Neuron (in vitro differentiated cells): ENCODE data around the gene KRTAP12-1.

Source experiments
- H2AFZ ChIP-seq: one replicate; pipeline ENCODE4 v1.6.1; 2013; ENCODE audit warnings: low read depth, mild to moderate bottlenecking, inconsistent platforms, low read length, moderate library complexity
- H3K27me3 ChIP-seq: one replicate; pipeline ENCODE4 v1.6.1; 2013; ENCODE audit warnings: low read length; ENCODE audit not compliant: insufficient read depth
- H3K36me3 ChIP-seq: one replicate; pipeline ENCODE4 v1.6.1; 2013; ENCODE audit warnings: low read length; ENCODE audit not compliant: insufficient read depth
- H3K4me1 ChIP-seq: one replicate; pipeline ENCODE4 v1.6.1; 2013; ENCODE audit warnings: low read length; ENCODE audit not compliant: insufficient read depth
- H3K4me3 ChIP-seq: 2 replicates; pipeline ENCODE4 v1.5.1; 2013; ENCODE audit warnings: mild to moderate bottlenecking, low read length, moderate library complexity
- H3K9me3 ChIP-seq: one replicate; pipeline ENCODE4 v1.6.1; 2013; ENCODE audit warnings: low read length

KRTAP12-1 gene, protein sequence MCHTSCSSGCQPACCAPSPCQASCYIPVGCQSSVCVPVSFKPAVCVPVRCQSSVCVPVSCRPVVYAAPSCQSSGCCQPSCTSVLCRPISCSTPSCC

DNA sequence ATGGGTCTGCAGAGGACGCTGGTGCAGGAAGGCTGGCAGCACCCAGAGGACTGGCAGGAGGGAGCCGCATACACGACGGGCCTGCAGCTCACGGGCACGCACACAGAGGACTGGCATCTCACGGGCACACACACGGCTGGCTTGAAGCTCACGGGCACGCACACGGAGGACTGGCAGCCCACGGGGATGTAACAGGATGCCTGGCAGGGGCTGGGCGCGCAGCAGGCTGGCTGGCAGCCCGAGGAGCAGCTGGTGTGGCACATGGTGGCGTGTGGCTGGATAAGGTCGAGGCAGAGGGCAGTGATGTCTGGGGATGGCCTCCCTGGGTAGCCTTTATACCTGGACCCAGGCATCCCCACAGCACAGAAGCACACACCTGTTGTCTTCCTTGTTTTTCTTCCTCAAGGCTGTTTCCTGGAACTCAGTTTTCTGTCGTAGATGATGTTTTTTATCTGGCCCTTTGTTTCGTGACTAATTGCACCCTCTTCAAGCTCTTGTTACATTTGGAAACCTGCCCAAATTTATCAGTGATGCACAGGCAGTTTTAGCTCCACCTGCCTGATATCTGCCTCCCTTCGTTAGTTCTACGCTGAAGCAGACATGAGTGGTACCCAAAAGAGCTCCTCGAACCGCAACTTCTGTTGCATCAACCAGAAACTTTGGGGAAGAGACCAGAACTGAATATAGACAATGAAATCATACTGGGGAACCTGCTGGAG lies at the start of gene KRTAP12-1:
KRTAP12-1 (minus strand) TSS at position 303 of the 719 bp plus-strand sequence; CDS start at position 263, 40 bp downstream.
- H2AFZ ChIP-seq, result no peak within 1 kb of the TSS
- peaks cover 8% of the 10 kb centered on the region for H3K4me1 ChIP-seq
- peaks cover 8% of the 10 kb centered on the region for H3K27me3 ChIP-seq
- H3K4me3 ChIP-seq, result no peak within 1 kb of the TSS
- H3K9me3 ChIP-seq, result peaks cover 2% of the 10 kb centered on the region
- H3K36me3 ChIP-seq, result no peaks in the 10 kb centered on the region

DNA sequence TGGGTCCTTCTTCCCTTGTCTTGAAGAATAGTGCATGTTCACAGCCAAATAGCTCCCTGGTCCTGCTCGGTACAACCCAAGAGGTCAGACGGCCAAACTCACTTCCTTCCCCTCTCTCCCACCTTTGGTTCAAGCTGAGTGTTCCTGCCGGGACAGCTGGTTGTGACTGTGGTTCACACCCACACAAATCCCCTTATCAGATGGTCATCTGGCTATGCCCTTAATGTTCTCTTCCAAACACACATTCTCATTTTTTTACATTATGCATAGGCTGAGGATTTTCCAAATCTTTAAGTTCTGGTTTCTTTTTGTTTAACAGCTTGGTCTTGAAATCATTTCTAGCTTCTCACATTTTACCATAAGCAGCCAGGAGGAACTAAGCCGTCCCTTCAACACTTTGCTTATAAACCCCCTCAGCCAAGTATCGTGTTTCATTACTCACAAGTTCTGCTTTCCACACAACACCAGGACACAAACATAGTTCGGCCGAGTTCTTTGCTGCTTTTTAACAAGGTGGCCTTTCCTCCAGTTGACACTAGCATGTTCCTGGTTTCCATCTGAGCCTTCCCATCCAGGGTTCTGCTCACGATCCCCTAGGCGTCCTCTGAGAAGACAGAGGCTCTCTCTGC lies 49.1 kb upstream of the KRTAP12-1 start:
- Histone ChIP-seq H3K4me1 (no peaks in the 10 kb centered on the region), H3K27me3 (peaks cover 35% of the 10 kb centered on the region), H2AFZ (no peak overlapping the region), H3K36me3 (no peaks in the 10 kb centered on the region), H3K9me3 (no peaks in the 10 kb centered on the region), H3K4me3 (no peak overlapping the region)

DNA sequence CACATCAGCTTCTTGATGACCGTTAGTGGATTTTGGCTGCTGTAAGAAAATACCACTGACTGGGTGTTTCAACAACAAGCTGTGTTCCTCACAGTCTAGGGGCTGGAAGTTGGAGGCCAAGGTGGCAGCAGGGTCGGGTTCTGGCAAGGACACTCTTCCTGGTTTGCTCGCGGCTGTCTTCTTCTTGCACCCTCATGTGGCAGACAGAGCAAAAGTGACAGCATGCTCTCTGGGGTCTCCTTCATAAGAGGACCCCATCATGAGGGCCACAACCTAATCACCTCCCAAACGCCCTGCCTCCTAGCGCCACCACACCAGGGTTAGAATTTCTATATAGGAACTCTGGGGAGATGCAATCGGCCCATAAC lies 48.0 kb upstream of the KRTAP12-1 start:
- Histone ChIP-seq H3K9me3 (no peaks in the 10 kb centered on the region), H3K4me3 (no peak overlapping the region), H3K36me3 (no peaks in the 10 kb centered on the region), H2AFZ (no peak overlapping the region), H3K4me1 (no peaks in the 10 kb centered on the region), H3K27me3 (peaks cover 30% of the 10 kb centered on the region)

DNA sequence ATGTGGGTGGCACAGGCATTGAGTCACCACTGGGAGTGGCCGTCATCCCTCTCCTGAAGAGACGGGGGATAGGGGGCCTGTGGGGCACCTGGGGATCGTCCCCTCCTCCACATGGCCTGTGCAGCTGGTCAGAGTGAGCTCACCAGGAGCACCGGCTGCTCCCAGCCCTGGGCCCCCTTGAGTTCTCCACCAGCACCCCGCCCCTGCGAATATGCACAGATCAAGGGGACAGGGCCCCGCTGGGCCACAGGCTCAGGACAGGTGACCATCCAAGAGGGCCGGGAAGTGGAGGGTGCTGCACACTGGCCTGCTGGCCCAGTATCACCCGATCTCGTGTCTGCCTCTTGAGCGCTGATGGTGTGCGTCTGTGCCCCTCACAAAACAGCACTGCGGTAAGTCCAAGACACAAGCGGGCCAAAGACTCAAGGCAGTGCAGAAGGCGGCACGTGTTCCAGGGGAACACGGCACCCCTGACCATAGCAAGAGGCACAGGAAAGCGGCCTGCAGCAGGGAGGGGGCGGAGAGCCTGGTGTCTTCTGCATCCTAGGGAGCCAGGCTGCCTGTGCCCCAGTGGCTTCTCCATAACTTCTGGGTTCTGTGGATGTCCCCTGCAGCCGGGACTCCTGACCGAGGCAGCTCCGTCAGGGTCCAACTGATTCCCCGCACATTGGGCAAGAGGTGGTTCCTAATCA lies 47.5 kb upstream of the KRTAP12-1 start:
- H3K36me3 ChIP-seq, result no peaks in the 10 kb centered on the region
- H3K27me3 ChIP-seq, result peaks cover 30% of the 10 kb centered on the region
- H3K9me3 ChIP-seq, result no peaks in the 10 kb centered on the region
- no peak overlapping the region for H2AFZ ChIP-seq
- no peaks in the 10 kb centered on the region for H3K4me1 ChIP-seq
- H3K4me3 ChIP-seq, result no peak overlapping the region

DNA sequence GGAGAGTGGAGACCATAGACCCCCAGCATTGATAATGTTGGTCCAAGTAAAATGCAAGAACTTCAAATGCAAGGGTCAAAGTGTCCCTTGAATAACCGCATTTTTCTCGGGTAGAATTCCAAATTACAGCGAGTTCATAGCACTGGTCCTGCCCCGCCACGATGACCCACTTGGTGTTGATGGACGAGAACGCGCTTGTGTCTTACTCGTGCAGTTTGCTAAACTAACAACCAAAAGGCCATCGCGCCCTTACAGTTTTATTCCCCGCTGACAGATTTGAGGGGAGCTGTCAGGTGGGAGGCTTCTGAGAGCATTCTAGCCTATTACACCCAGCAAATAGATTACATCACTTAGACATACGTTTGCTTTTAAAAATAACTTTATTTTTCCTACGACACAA lies 46.8 kb upstream of the KRTAP12-1 start:
- Histone ChIP-seq H3K36me3 (no peaks in the 10 kb centered on the region), H3K9me3 (peaks cover 5% of the 10 kb centered on the region), H3K27me3 (peaks cover 25% of the 10 kb centered on the region), H3K4me1 (no peaks in the 10 kb centered on the region), H2AFZ (no peak overlapping the region), H3K4me3 (no peak overlapping the region)

DNA sequence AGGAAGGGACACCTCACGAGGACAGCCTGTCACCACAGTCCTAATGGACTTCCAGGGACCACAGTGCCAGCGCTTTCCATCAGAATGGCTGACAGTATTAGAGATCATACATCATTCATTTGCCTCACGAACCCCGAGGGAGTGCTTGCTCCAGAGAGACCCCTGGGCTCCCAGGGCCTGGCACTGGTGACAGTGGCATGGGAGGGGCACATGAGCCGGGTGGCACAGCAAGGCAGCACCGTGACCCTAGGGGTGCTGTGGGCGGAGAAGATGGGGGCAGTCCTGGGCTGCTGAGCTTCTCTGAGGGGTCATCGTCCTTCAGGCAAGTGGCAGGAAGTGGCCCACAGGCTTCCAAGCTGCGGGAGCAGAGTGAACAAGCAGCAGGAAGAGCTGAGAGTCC lies 45.8 kb upstream of the KRTAP12-1 start:
- Histone ChIP-seq H3K27me3 (peaks cover 28% of the 10 kb centered on the region), H3K4me1 (peaks cover 3% of the 10 kb centered on the region), H3K36me3 (no peaks in the 10 kb centered on the region), H2AFZ (no peak overlapping the region), H3K9me3 (peaks cover 5% of the 10 kb centered on the region), H3K4me3 (no peak overlapping the region)

DNA sequence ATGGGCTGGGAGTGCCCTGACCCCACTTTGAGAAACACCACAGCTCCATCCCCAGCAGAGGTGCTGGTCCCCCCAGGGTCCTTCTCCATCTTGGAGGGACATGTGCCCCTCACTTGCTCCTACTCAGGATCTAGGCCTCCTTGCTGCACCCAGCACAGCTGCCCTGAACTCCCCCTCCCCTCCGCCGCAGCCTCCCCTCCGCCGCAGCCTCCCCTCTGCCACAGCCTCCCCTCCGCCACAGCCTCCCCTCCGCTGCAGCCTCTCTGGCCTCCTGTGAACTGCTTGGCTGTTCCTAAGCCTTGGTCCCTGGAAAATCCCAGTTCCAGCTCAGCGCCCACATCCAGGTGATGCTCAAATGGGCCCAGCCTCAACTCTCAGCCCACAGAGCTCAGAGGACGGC lies 45.4 kb upstream of the KRTAP12-1 start:
- H3K9me3 ChIP-seq, result peaks cover 5% of the 10 kb centered on the region
- no peaks in the 10 kb centered on the region for H3K36me3 ChIP-seq
- H2AFZ ChIP-seq, result no peak overlapping the region
- peaks cover 3% of the 10 kb centered on the region for H3K4me1 ChIP-seq
- H3K27me3 ChIP-seq, result peaks cover 26% of the 10 kb centered on the region
- H3K4me3 ChIP-seq, result no peak overlapping the region

DNA sequence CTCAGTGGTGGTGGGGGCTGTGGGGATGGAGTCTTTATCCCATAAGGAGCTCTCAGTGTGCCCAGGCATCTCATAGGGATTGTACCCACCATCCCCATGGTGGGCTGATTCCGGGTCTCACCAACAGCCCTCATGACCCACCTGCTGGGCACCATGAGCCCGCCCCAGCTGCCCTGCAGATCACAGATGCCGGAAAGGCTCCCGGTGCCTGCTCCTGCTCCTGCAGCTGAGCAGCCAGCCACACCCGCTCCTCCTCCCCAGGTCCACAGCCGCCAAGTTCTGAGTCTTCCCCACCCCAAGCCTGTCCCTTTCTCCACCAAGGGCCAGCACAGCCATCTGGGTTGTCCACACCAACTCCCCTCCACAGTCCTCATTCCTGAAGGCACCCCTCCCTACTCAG lies 44.9 kb upstream of the KRTAP12-1 start:
- H3K27me3 ChIP-seq, result peaks cover 21% of the 10 kb centered on the region
- H3K4me3 ChIP-seq, result no peak overlapping the region
- no peak overlapping the region for H2AFZ ChIP-seq
- H3K4me1 ChIP-seq, result peaks cover 3% of the 10 kb centered on the region
- H3K36me3 ChIP-seq, result no peaks in the 10 kb centered on the region
- peaks cover 5% of the 10 kb centered on the region for H3K9me3 ChIP-seq

DNA sequence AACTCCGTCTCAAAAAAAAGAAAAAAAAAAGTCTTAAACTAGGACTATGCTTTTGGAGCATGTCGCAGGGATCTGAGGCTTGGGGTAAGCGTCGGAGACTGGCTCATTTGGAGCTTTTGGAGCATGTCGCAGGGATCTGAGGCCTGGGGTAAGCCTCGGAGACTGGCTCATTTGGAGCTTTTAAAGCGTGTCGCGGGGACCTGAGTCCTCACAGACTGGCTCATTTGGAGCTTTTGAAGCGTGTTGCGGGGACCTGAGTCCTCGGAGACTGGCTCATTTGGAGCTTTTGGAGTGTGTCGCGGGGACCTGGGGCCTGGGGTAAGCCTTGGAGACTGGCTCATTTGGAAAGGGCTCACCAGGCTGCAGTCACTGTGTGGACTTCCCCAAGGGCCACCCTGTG lies 43.0 kb upstream of the KRTAP12-1 start:
- peaks cover 12% of the 10 kb centered on the region for H3K27me3 ChIP-seq

DNA sequence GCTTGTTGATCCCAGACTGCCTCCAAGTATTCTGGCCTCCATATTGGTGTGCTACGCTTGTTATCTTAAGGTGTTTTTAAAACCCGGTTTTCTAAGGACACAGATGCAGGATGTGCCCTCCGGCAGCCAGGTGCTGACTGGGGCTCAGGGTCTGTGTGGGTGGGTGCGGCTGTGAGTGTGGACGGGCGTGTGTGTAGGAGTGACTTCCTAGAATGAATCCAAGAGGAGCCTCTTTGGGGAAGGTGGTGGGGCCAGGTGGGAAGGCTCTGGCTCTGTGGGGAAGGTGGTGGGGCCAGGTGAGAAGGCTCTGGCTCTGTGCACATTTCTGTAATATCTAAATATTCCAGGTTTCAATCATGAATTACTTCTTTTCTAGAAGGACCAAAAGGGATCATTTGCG lies 42.2 kb upstream of the KRTAP12-1 start:
- peaks cover 3% of the 10 kb centered on the region for H3K4me1 ChIP-seq
- no peak overlapping the region for H3K4me3 ChIP-seq
- H2AFZ ChIP-seq, result no peak overlapping the region
- H3K27me3 ChIP-seq, result peaks cover 11% of the 10 kb centered on the region
- no peaks in the 10 kb centered on the region for H3K36me3 ChIP-seq
- H3K9me3 ChIP-seq, result peaks cover 5% of the 10 kb centered on the region

More for the DNA sequence above, 43.0 kb upstream of the KRTAP12-1 start:
- Histone ChIP-seq H3K36me3 (no peaks in the 10 kb centered on the region), H3K4me3 (no peak overlapping the region), H3K4me1 (peaks cover 3% of the 10 kb centered on the region), H3K9me3 (peaks cover 5% of the 10 kb centered on the region), H2AFZ (no peak overlapping the region)

DNA sequence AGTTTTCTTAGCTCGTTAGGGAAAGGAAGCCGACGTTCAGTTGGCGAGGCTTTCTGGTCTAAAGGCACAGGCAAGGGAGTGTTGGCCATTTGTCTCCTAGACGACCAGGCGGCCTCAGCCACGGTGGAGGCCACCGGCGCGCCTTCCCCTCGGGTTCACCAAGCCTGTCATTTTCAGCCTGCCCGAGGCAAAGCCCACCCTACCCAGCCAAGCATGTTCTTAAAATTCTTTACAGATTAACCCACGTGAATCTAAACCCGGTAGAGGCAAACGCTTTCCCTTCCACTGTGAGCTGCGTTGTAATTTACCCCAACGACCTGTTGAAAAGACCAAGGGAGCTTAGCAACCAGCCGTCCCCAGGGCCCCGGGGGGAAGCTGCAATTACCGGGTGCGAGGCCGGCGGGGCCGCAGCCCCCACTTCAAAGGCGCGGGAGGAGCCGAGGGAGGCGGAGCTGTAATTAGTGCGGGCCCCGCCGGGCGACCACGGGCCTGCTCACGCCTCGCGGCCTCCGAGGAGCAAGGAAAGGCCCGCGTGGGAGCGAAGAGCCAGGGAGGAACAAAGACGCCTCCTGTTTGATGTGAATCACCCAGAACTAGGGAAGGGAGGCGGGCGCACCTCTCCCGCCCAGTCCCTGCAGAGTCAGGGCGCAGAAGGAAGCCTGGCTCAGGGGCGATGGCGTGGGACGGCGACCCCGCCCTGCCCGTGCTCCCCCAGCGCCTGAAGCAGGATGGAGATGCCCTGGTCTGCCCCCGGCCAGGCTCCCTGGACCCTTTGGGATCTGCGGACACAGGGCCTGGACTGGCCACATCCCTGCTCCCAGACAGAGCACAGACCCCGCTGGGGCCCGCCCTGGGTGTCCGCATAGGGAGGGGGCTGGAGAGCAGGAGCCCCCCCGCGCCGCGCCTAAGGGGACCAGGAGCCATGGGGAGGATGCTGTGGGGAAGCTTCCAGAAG lies 41.5 kb upstream of the KRTAP12-1 start:
- H2AFZ ChIP-seq, result no peak overlapping the region
- peaks cover 5% of the 10 kb centered on the region for H3K9me3 ChIP-seq
- no peak overlapping the region for H3K4me3 ChIP-seq
- H3K36me3 ChIP-seq, result no peaks in the 10 kb centered on the region
- peaks cover 16% of the 10 kb centered on the region for H3K27me3 ChIP-seq
- peaks cover 7% of the 10 kb centered on the region for H3K4me1 ChIP-seq

DNA sequence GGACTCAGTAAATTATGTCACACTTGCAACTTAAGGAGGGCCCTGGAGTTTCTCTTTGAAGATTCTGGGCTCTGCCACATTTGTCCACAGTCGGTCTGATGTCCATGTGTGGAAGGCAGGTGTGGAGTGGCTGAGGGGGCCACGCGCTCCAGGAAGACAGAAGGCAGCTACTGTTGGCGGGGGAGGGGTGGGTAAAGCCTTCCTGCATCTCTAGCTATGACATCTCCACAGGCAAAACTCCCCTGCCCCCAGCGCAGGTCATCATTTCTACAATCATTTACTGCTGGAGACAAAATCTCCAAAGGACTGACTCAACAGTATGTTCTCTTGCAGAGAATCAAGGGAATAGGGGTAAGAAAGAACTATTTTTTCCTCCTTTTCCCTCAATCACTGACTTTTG lies 40.8 kb upstream of the KRTAP12-1 start:
- Histone ChIP-seq H3K4me3 (no peak overlapping the region), H3K27me3 (peaks cover 18% of the 10 kb centered on the region), H3K9me3 (peaks cover 5% of the 10 kb centered on the region), H3K4me1 (peaks cover 13% of the 10 kb centered on the region), H2AFZ (no peak overlapping the region), H3K36me3 (no peaks in the 10 kb centered on the region)
